ENCODE data around the gene DLGAP4.

Gene DLGAP4

GRCh38 chr20:36446557-36446956, 140.4 kb downstream of the DLGAP4 start:
- Histone ChIP-seq H3K36me3 (ENCODE audit: insufficient read depth, low read length) (no peaks in the 10 kb centered on the region), H3K4me1 (ENCODE audit: insufficient read depth, low read length) (no peaks in the 10 kb centered on the region), H2AFZ (ENCODE audit: low read depth, low read length) (no peak overlapping the region), H3K4me3 (ENCODE audit: low read length) (no peak overlapping the region), H3K27me3 (ENCODE audit: insufficient read depth, low read length) (no peaks in the 10 kb centered on the region), H3K9me3 (ENCODE audit: low read length) (no peaks in the 10 kb centered on the region)

DNA sequence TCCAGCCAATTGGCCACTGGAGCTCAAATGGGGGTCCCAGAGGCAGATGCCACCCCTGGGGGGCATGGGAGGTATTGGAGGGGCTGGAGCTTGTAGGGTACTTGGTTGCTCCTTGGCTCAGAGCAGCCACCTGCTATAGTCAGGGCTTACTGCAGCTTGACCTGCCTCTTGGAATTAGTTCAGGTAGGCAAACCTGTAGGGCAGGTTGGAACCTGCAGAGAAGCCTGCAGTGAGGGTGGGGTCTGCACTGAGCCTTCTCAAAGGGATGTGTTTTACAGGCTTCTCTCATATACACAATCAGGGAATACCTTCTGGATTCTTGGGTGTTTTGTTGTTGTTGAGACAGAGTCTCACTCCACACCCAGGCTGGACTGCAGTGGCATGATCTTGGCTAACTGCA, 141.0 kb downstream of the DLGAP4 start:
- Histone ChIP-seq H3K9me3 (ENCODE audit: low read length) (no peaks in the 10 kb centered on the region), H3K4me3 (ENCODE audit: low read length) (no peak overlapping the region), H3K27me3 (ENCODE audit: insufficient read depth, low read length) (no peaks in the 10 kb centered on the region)

DNA sequence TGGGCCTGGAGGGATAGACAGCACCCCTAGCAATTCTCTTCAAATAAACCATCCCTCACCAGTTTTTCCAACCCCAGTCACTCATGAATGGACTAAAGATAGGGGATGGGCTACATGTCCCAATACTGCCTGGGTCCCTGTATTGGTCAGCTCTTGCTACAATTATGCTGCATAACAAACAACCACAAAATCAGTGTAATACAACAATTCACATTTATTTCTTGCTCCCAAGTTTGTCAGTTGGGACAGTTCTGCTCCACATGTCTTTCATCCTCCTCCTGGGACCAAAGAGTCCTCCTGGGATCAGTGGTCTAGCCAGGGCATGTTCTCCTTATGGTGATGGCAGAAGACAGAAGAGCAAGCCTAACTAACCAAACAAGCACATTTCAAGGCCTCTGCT, 143.5 kb downstream of the DLGAP4 start:
- H3K4me3 ChIP-seq (ENCODE audit: low read length) = no peak overlapping the region
- no peak overlapping the region for H2AFZ ChIP-seq (ENCODE audit: low read depth, low read length)
- no peaks in the 10 kb centered on the region for H3K9me3 ChIP-seq (ENCODE audit: low read length)
- no peaks in the 10 kb centered on the region for H3K27me3 ChIP-seq (ENCODE audit: insufficient read depth, low read length)
- no peaks in the 10 kb centered on the region for H3K36me3 ChIP-seq (ENCODE audit: insufficient read depth, low read length)
- peaks cover 4% of the 10 kb centered on the region for H3K4me1 ChIP-seq (ENCODE audit: insufficient read depth, low read length)

More for the DNA sequence above, 141.0 kb downstream of the DLGAP4 start:
- no peaks in the 10 kb centered on the region for H3K4me1 ChIP-seq (ENCODE audit: insufficient read depth, low read length)
- no peak overlapping the region for H2AFZ ChIP-seq (ENCODE audit: low read depth, low read length)
- H3K36me3 ChIP-seq (ENCODE audit: insufficient read depth, low read length) = no peaks in the 10 kb centered on the region

GRCh38 chr20:36454332-36454697, 148.2 kb downstream of the DLGAP4 start:
- no peaks in the 10 kb centered on the region for H3K27me3 ChIP-seq (ENCODE audit: insufficient read depth, low read length)
- H3K4me1 ChIP-seq (ENCODE audit: insufficient read depth, low read length) = peaks cover 17% of the 10 kb centered on the region
- no peak overlapping the region for H3K4me3 ChIP-seq (ENCODE audit: low read length)
- H3K36me3 ChIP-seq (ENCODE audit: insufficient read depth, low read length) = no peaks in the 10 kb centered on the region
- no peaks in the 10 kb centered on the region for H3K9me3 ChIP-seq (ENCODE audit: low read length)
- H2AFZ ChIP-seq (ENCODE audit: low read depth, low read length) = peak overlapping the region; percentile 3

GRCh38 chr20:36454698-36455427, 148.7 kb downstream of the DLGAP4 start:
- H3K4me3 ChIP-seq (ENCODE audit: low read length) = no peak overlapping the region

DNA sequence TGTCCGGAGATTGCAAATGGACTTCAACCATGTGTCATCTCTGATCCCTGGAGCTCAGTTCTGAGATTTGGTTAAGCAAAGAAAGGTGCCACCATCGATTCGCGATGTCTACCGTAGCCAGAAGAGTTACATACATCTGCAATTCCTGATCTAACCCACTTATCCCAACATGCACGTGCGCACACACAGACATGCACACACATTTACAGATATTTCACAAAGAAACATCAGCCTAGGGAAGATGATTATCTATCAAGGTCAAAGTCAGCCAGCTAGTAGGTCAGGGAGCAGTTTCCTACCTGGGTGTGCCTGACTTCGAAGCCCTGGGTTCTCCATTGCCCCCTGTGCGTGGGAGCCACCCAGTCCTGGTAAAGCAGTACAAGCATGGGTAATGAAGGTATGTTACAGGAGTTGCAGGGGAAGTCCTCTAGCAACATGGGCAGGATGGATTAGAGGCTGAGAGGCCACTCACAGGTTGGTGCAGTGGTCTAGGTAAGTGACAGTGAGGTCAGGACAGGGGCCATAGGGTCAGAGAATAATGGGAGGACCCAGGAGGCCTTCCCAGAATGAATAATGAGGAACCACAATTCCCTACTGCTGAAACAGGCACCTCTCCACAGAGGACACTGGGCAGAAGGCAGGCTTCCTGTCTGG, 150.0 kb downstream of the DLGAP4 start:
- Histone ChIP-seq H3K4me1 (ENCODE audit: insufficient read depth, low read length) (peaks cover 22% of the 10 kb centered on the region), H3K9me3 (ENCODE audit: low read length) (no peaks in the 10 kb centered on the region)

More at GRCh38 chr20:36454698-36455427, 148.7 kb downstream of the DLGAP4 start:
- no peaks in the 10 kb centered on the region for H3K27me3 ChIP-seq (ENCODE audit: insufficient read depth, low read length)
- H2AFZ ChIP-seq (ENCODE audit: low read depth, low read length) = peak overlapping the region; percentile 3
- H3K4me1 ChIP-seq (ENCODE audit: insufficient read depth, low read length) = peaks cover 17% of the 10 kb centered on the region
- no peaks in the 10 kb centered on the region for H3K36me3 ChIP-seq (ENCODE audit: insufficient read depth, low read length)
- H3K9me3 ChIP-seq (ENCODE audit: low read length) = no peaks in the 10 kb centered on the region

GRCh38 chr20:36460648-36461599, 154.8 kb downstream of the DLGAP4 start:
- no peaks in the 10 kb centered on the region for H3K36me3 ChIP-seq (ENCODE audit: insufficient read depth, low read length)
- H3K4me1 ChIP-seq (ENCODE audit: insufficient read depth, low read length) = peaks cover 30% of the 10 kb centered on the region
- peak overlapping the region; percentile 98 for H3K4me3 ChIP-seq (ENCODE audit: low read length)
- no peaks in the 10 kb centered on the region for H3K9me3 ChIP-seq (ENCODE audit: low read length)
- H2AFZ ChIP-seq (ENCODE audit: low read depth, low read length) = peak overlapping the region; percentile 32
- H3K27me3 ChIP-seq (ENCODE audit: insufficient read depth, low read length) = no peaks in the 10 kb centered on the region

More for the DNA sequence above, 150.0 kb downstream of the DLGAP4 start:
- no peak overlapping the region for H3K4me3 ChIP-seq (ENCODE audit: low read length)
- no peak overlapping the region for H2AFZ ChIP-seq (ENCODE audit: low read depth, low read length)
- no peaks in the 10 kb centered on the region for H3K36me3 ChIP-seq (ENCODE audit: insufficient read depth, low read length)
- H3K27me3 ChIP-seq (ENCODE audit: insufficient read depth, low read length) = no peaks in the 10 kb centered on the region

- peaks cover 32% of the 10 kb centered on the region for H3K4me1 ChIP-seq (ENCODE audit: insufficient read depth, low read length)
- no peak overlapping the region for H2AFZ ChIP-seq (ENCODE audit: low read depth, low read length)
- H3K4me3 ChIP-seq (ENCODE audit: low read length) = peak overlapping the region; percentile 98
- H3K27me3 ChIP-seq (ENCODE audit: insufficient read depth, low read length) = no peaks in the 10 kb centered on the region
- H3K36me3 ChIP-seq (ENCODE audit: insufficient read depth, low read length) = no peaks in the 10 kb centered on the region
- no peaks in the 10 kb centered on the region for H3K9me3 ChIP-seq (ENCODE audit: low read length)
Observed at GRCh38 chr20:36461600-36462439, 155.7 kb downstream of the DLGAP4 start.

DNA sequence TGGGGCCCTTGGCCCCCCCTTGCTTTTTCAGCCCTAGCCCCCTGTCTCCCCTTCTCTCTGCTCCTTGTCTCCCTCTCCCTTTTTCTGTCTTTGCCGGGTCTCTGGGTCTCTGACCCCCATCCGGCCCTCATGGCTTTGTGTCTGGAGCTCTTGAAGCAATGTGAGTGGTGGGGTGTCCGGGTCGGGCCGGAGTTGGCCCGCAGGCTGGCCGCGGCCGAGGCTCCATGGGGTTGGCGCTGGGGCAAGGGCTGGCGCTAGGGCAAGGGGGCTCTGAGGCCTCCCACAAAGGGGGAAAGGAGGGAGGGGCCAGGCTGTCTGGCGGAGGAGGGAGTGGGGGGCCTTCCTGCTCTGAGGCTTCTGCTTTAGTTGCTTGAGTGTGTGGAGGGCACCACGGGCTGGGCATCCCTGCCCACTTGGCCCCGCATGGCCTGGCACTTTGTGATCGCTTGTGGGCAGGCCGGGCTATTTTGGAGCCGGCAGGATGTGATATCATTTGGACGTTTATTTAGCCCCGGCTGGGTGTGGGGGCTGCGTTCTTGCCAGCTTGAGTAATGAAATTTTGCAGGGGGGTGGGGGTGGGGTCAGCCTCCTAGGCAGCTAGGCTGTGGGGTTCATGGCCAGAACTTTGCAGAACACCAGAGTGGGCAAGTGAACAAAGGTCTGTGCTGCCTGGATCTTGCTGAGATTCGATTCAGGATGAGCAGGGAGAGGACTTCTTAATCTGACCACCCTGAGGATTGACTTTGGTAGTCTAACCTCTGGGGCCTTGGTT, 156.5 kb downstream of the DLGAP4 start:
- Histone ChIP-seq H3K4me3 (ENCODE audit: low read length) (peak overlapping the region; percentile 98), H3K27me3 (ENCODE audit: insufficient read depth, low read length) (no peaks in the 10 kb centered on the region), H3K4me1 (ENCODE audit: insufficient read depth, low read length) (peaks cover 32% of the 10 kb centered on the region), H2AFZ (ENCODE audit: low read depth, low read length) (no peak overlapping the region), H3K9me3 (ENCODE audit: low read length) (no peaks in the 10 kb centered on the region), H3K36me3 (ENCODE audit: insufficient read depth, low read length) (no peaks in the 10 kb centered on the region)

- H3K27me3 ChIP-seq (ENCODE audit: insufficient read depth, low read length) = no peaks in the 10 kb centered on the region
- peaks cover 4% of the 10 kb centered on the region for H3K36me3 ChIP-seq (ENCODE audit: insufficient read depth, low read length)
- H2AFZ ChIP-seq (ENCODE audit: low read depth, low read length) = no peak overlapping the region
- peak overlapping the region; percentile 98 for H3K4me3 ChIP-seq (ENCODE audit: low read length)
- no peaks in the 10 kb centered on the region for H3K9me3 ChIP-seq (ENCODE audit: low read length)
- peaks cover 32% of the 10 kb centered on the region for H3K4me1 ChIP-seq (ENCODE audit: insufficient read depth, low read length)
Observed at GRCh38 chr20:36463212-36464061, 157.3 kb downstream of the DLGAP4 start.
